GM18909 (cell line): ENCODE data around the gene CRYBA1.

Experiments
- ATAC-seq: cut with Tn5 transposase; IDR thresholded peaks from one replicate; pipeline ENCODE4 v1.9.1; 2021; ENCODE audit warnings: mild to moderate bottlenecking; ENCODE audit not compliant: unreplicated experiment, poor library complexity

Gene CRYBA1

DNA sequence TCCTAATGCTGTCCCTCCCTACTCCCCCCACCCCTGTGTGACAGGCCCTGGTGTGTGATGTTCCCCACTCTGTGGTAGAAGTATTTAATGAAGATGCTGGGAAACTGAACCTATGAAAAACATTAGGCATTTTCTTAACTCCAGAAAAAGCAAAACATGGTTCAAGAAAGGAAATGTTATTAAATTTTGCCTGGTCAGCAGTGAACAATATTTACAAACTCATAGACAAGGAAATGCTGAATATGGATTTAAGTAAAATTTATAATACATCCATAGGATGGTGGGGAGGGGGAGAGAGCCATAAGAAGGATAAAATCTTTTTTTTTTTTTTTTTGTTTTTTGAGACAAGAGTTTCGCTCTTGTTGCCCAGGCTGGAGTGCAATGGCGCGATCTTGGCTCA, 10.8 kb upstream of the CRYBA1 start:
- ATAC-seq, result no peak

- ATAC-seq, result no peak
These were observed 9.1 kb upstream of the CRYBA1 start for GRCh38 chr17:29237476-29238132.

DNA sequence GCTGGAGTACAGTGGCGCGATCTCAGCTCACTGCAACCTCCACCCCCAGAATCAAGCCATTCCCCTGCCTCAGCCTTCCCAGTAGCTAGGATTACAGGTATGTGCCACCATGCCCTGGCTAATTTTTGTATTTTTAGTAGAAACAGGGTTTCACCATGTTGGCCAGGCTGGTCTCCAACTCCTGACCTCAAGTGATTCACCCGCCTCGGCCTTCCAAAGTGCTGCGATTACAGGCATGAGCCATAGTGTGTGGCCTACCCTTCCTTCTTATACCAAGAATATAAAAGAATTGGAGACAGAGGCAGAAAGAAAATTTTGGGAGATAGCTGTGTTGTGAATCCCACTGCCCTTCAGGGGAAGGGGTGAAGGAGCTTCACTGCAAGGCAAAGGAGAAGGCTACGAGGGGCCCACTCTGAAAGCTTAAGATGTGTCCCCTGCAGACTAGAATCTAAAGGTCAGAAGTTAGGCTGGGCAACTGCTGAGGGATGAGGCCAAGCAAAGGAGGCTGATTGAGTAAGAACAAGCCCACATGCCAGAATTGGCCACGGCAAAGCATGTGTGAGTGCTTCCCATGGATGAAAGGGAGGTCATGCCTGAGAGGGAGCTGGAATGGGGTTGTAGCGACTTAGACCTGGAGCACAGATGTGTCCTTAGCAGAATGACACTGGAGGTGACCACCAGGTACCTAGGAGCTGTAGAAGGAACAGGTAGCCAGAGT, 8.4 kb upstream of the CRYBA1 start:
- no peak for ATAC-seq

DNA sequence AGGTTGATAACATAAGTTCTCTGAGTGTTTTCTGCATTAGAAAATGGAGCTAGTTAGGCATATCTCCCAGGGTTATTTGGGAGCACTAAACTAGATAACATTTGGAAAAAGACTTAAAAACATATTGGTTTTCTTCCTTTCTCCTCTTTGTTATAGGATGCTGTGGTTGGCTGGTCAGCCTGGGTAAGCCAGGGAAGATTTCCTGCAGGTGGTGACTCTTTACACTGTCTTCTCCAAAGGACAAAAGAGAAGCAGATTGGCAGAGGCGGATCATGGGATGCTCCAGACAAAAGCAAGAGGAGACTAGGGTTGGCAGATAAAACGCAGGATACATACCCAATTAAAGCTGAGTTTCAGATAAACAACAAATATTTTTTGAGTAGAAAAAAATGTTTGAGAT, 6.2 kb upstream of the CRYBA1 start:
- no peak for ATAC-seq

- ATAC-seq, result no peak
These were observed 5.4 kb upstream of the CRYBA1 start for GRCh38 chr17:29240968-29241963.

GRCh38 chr17:29242051-29242450, 4.6 kb upstream of the CRYBA1 start:
- ATAC-seq, result no peak

DNA sequence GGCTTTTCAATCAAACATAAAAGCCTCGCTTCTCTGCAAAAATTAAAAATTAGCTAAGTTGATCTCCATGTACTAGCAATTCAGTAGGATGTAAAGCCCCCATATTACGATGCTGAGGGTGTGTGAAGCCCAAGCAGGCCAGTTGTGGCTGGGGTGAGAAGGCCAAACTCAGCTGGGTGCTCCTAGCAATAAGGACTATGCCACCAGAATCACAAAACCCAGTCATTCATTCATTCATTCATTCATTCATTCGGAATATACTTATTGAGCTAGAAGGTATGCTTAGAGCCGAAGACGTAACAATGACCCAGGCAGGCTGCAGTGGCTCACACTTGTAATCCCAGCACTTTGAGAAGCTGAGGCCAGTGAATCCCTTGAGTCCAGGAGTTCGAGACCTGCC, 3.9 kb upstream of the CRYBA1 start:
- no peak for ATAC-seq

- ATAC-seq, result no peak
These were observed 2.9 kb upstream of the CRYBA1 start for GRCh38 chr17:29243792-29244191.

GRCh38 chr17:29245401-29245800, 1.3 kb upstream of the CRYBA1 start:
- no peak for ATAC-seq

DNA sequence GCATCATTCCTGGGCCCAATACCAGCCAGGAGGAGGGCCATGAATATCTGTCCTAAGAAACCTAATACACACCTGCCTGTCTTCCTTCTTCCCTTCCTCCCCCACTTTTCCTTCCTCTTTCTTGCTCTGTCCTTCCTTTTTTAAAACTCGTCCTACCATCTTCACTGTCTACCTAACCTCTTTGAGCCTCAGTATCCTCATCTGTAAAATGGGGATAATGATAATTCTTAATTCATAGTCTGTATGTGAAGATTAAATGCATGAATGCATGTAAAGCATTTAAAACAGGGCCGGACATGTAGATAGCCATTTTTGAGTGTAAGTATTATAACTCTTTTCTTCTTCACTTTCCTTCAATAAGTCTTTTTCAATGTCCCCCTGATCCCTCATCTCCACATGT, 560 bp downstream of the CRYBA1 start:
- no peak for ATAC-seq

GRCh38 chr17:29248845-29249244, 2.2 kb downstream of the CRYBA1 start:
- no peak for ATAC-seq

GRCh38 chr17:29250666-29251065, 4.0 kb downstream of the CRYBA1 start:
- no peak for ATAC-seq

DNA sequence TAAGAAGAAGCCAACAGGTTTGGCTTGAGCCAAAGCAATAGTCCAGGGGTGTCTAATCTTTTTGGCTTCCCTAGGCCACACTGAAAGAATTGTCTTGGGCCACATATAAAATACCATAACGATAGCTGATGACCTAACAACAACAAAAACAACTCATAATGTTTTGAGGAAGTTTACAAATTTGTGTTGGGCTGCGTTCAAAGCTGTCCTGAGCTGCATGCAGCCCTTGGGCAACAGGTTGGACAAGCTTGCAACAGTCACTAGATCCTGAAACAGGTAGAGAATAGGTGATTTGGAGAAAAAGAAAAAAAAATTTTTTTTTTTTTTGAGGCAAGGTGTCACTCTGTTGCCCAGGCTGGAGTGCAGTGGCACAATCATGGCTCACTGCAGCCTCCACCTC, 4.5 kb downstream of the CRYBA1 start:
- ATAC-seq, result no peak

DNA sequence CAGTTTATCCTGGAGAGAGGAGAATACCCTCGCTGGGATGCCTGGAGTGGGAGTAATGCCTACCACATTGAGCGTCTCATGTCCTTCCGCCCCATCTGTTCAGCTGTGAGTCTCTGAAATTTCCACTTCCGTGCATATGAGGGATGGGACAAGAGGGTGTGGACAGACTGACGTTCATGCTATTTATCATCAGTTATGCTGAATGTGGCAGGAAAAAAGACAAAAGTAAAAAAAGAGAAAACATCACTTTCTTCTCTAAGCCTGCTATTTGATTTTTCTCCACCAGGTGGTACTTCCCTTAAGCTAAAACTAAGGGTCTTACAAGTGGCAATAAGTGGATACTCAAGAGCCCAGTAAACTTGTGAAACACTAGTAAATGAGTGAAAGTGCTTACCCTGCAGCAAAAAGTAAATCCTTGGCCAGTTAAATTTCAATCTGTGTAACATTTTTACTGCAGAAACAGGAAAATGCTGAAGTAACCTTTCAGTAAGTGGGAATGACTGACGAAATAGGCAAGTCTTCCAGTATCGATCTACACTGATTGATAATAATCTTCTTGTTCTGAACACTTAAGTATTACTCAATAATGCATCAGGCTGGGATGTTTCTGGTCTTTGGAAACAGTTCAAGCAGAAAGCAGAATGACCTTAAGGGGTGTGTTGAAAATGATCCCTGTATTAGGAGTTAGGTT, 5.6 kb downstream of the CRYBA1 start:
- ATAC-seq, result no peak

- ATAC-seq, result no peak
These were observed 6.4 kb downstream of the CRYBA1 start for GRCh38 chr17:29253037-29253436.

DNA sequence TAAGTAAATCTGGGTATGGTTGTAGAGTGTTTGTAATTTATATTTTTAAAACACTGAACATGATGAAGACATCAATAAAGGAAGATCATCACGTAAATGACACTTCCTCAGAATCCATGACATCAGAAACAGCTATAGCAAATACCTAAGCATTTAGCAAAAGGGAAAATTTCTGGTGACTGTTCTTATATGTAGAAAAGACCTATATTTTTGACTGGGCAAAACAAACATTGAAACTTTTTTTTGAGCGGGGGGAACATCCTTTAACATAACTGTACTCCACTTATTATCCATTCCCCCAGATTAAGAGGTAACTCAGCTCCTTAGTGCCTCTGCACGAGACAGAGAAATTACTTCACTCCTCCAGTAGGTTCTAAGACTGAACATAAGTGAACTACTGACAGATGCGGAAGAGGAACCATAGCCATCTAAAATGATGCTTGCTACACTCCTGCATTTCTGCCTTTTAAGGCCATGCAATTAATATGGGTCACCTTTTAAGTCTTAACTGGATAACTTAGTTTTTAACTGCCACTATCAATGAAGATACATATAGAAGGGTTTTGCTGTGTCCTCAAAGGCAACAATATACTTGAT, 9.4 kb downstream of the CRYBA1 start:
- ATAC-seq, result no peak

GRCh38 chr17:29256735-29257466, 10.2 kb downstream of the CRYBA1 start:
- ATAC-seq, result no peak

DNA sequence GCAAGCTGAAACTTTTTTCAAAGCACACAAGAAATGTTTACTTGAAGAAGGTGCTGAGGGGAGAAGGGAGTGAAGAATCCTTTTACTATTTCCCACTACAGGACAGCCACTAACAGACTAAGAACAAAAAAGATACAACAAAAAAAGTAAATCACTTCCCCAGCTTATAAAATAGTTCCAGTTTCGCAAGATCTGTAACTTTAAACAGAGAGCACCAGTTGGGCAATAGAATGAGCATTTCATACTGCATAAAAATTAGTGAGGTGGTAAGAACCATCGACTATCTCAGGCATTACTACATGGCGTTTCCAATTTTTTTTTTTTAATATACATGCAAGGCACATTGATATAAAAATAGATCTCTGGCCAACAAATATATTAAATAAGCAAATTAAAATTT, 11.1 kb downstream of the CRYBA1 start:
- ATAC-seq, result no peak

DNA sequence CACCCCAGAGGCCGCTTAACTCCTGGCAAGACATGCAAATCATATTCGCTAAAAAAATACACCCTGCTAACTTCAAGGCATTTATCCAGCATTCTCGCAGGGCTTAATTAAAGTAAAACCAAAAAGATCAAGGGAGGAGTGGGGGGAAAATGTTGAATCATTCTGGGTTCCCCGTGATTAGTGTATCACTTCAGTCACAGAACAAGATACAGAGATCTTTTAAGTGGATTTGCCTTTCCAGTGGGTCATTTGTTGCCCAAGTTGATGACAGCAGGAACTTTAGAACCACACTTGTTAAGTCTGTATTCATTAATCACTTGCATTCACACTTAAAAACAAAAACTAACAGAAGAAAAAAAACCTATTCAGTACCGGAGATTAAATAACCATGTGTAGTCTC, 17.3 kb downstream of the CRYBA1 start:
- ATAC-seq, result no peak
